ENCODE measurements around the gene STRIP2.

GRCh38 chr7:129495987-129496386 lies 61.8 kb downstream of the STRIP2 start:
- no peak for TF ChIP-seq CTCF (IDR thresholded peaks at IDR 0.05)
- TF ChIP-seq POLR2AphosphoS5 (IDR thresholded peaks at IDR 0.05) = no peak
